Measurements from ENCODE around the gene DLX1.
"Not testable (repeated sequence)": the region's sequence is repeated elsewhere in the genome, so short reads cannot be mapped to it uniquely, and the experiment has no call there.

DLX1 gene

DNA sequence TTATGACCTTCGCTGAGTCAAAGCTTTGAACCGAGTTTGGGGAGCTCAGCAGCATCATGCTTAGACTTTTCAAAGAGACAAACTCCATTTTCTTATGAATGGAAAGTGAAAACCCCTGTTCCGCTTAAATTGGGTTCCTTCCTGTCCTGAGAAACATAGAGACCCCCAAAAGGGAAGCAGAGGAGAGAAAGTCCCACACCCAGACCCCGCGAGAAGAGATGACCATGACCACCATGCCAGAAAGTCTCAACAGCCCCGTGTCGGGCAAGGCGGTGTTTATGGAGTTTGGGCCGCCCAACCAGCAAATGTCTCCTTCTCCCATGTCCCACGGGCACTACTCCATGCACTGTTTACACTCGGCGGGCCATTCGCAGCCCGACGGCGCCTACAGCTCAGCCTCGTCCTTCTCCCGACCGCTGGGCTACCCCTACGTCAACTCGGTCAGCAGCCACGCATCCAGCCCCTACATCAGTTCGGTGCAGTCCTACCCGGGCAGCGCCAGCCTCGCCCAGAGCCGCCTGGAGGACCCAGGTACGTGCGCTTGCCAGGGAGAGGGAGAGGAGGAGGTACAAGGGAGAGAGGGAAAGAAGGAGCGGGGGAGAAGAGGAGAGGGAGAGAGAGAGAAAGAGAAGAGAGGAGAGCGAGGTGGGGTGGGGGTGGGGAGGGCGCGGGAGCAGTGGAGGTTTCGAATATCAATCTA is at the start of gene DLX1:
DLX1 (plus strand) TSS at position 48 of the 700 bp plus-strand sequence; CDS start at position 219, 171 bp downstream.
- no peak for DNase-seq (ENCODE audit: extremely low read depth in 1 of 2, low read depth in 1 of 2)

GRCh38 chr2:172038121-172038520 is 47.2 kb upstream of the DLX1 start:
- DNase-seq (ENCODE audit: extremely low read depth in 1 of 2, low read depth in 1 of 2) = no peak

GRCh38 chr2:172038604-172039003 is 46.7 kb upstream of the DLX1 start:
- no peak for DNase-seq (ENCODE audit: extremely low read depth in 1 of 2, low read depth in 1 of 2)

- DNase-seq (ENCODE audit: extremely low read depth in 1 of 2, low read depth in 1 of 2) = no peak
Observed at GRCh38 chr2:172039011-172039704, 46.1 kb upstream of the DLX1 start.

DNA sequence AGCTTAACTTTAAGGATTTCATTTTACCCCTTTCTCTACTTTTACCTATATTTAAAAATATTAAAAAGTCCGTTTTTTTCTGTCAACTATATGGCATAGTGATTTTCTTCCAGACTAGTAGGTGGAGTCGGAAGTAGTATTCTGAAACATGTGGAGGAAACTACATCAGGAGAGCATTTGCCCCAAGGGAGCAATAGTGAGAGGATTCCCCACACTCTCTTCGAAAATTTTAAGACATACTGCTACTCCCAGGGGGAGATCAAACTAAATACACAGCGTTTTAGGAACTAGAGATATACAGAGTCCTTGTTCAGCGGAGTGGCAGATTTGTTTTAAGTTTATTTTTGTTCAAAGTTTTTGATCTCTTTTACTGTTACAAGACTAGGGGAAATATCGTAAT is 45.0 kb upstream of the DLX1 start:
- no peak for DNase-seq (ENCODE audit: extremely low read depth in 1 of 2, low read depth in 1 of 2)

GRCh38 chr2:172046080-172046678 is 39.1 kb upstream of the DLX1 start:
- DNase-seq (ENCODE audit: extremely low read depth in 1 of 2, low read depth in 1 of 2) = no peak

DNA sequence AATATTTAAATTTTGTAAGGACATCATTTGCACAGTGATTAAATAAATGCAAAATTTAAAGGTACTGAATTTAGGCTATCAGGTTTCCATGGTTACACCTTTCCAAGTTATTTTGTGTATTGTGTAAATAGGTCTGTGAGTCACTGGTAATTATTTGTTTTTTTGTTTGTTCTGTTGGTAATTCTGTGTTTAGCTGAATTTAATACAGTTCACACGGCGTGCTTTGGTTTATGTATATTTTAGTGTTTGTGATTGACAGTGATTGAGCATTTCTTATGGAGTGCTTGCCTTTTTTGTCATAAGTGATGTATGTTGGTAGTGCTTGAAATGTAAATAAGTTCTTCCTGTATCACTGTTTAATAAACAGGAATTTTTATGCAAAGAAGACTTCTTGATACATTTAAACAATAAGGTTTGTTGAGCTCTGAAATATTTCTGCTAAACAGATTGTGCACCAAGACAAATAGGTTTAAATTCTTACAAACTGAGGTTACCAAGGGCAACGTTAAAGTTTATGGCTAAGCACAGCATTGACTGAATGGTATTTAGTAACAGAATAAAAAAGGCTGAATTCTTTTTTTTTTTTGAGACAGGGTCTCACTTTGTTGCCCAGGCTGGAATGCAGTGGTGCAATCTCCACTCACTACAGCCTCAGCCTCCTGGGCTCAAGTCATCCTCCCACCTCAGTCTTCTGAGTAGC is 38.3 kb upstream of the DLX1 start:
- no peak for DNase-seq (ENCODE audit: extremely low read depth in 1 of 2, low read depth in 1 of 2)

- DNase-seq (ENCODE audit: extremely low read depth in 1 of 2, low read depth in 1 of 2) = no peak
Observed at GRCh38 chr2:172047566-172048507, 37.5 kb upstream of the DLX1 start.

DNA sequence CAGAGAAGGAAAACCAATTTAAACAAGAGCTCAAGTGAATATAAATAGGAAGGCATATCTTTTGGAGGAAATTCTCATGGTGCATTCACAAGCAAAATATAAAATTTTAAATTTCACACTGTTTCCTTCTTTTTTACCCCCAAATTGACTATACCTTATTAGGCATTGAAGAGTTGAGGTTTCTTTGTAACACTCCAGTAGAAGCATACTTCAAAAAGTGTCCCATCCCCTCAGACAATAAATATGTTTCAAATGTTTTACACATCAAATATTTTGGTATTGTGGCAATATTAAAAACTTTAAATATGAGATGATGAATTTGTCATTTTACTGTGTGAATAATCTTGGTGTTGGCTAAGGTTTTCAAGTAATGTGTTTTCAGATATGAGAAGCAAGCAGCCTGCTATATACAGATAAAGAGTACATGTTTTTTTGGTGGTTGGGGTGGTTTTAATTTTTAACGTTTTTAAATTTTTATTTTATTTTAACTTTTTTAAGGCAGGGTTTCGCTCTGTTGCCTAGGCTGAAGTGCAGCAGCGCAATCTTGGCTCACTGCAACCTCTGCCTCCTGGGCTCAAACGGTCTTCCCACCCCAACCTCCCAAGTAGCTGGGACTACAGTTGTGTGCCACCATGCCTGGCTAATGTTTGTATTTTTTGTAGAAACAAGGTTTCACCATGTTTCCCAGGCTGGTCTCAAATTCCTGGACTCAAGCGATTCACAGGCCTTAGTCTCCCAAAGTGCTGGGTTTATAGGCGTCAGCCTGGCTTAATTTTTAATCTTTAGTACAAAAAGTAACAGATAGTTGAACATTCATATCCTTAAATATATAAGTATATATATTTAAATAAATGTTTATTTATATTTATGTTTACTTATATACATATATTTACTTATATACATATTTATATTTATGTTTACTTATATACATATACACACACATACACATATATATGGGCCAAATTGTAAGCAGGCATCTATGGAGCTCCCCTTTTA is 36.5 kb upstream of the DLX1 start:
- no peak for DNase-seq (ENCODE audit: extremely low read depth in 1 of 2, low read depth in 1 of 2)

DNA sequence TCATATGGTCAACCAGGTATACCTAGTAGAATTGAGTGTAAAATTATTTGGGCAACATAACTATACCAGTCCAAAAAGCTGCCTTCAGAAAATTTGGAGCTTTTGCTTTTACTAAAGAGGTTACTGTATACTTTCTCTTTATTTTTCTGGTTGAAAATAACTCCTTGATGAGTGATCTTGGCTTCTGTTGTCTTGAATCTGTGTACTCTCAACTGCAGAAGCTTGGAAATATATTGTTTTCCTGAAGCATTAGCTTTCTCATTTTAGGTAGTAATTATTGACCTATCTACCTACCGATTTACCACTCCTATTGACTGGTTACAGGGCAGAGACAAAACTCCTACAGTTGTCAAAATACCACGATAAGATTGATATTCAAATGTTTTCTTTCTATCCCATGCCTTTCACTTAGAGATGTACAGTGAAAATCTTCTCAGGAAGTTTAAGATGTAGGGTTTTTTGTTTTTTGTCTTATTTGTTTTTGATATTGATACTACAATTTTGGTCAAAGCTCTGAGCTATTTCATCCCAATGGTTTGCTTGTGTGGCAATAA is 35.7 kb upstream of the DLX1 start:
- DNase-seq (ENCODE audit: extremely low read depth in 1 of 2, low read depth in 1 of 2) = no peak

GRCh38 chr2:172050479-172051125 is 34.7 kb upstream of the DLX1 start:
- DNase-seq (ENCODE audit: extremely low read depth in 1 of 2, low read depth in 1 of 2) = no peak

GRCh38 chr2:172052000-172052983 is 33.0 kb upstream of the DLX1 start:
- no peak for DNase-seq (ENCODE audit: extremely low read depth in 1 of 2, low read depth in 1 of 2)

- DNase-seq (ENCODE audit: extremely low read depth in 1 of 2, low read depth in 1 of 2) = no peak
Observed at GRCh38 chr2:172053486-172053885, 31.8 kb upstream of the DLX1 start.

GRCh38 chr2:172056293-172056692 is 29.0 kb upstream of the DLX1 start:
- no peak for DNase-seq (ENCODE audit: extremely low read depth in 1 of 2, low read depth in 1 of 2)

DNA sequence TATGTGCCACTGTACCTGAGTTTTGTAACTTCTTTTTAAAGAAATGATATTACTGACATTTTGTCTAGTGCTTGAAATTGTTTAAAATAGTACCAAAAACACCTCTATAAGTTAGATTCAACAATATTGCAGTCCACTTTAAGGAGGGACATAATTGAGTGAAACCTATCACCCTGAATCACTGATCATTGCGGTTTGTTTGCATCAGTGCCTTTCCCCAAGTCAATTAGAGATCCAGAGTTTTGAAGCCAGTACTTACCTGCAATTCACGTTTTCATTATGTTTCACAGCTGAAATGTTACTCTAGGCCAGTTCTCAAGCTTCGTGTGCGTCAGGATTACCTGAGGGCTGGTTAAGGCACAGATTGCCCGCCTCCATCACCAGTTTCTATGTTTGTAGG is 26.6 kb upstream of the DLX1 start:
- DNase-seq (ENCODE audit: extremely low read depth in 1 of 2, low read depth in 1 of 2) = no peak

DNA sequence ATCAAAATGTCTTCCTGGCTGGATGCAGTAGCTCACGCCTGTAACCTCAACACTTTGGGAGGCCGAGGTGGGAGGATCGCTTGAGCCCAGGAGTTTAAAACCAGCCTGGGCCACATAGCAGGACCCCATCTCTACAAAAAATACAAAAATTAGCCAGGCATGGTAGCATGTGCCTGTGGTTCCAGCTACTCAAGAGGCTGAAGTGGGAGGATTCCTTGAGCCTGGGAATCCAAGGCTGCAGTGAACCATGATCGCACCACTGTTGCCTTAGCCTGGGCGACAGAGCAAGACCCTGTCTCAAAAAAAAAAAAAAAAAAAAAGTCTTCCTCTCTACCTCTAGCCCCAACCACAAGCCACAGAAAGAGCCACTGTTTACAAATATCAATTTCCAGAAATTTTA is 25.2 kb upstream of the DLX1 start:
- not testable (repeated sequence) for DNase-seq (ENCODE audit: extremely low read depth in 1 of 2, low read depth in 1 of 2)

DNA sequence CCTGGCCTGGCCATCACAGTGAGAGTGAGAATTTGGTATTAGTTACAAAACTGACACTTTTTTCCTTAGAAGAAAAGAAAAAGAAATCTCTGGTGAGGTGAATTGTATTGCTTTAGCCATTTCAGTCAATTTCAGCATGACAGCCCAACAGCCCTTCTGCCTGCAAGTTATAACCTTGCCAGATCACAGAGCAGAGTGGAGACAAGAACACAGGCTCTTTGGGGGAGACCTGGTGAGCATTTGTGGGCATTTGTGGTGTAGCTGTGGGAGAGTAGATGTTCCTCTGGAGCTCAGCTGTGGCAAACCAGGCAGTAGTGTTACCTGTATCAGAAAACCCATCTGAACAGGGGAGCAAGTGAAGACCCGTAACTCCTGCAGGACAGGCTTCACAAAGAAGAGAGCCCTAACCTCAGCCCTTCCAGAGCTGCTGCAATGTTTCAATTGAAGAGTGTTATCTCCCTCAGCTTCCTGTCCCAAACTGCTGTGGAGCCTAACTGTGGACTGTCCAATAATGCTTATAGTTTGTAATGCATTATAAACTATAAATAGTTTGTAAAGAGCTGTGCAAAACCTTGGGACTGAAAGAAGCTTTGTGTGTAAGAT is 22.8 kb upstream of the DLX1 start:
- DNase-seq (ENCODE audit: extremely low read depth in 1 of 2, low read depth in 1 of 2) = no peak
